SK-N-MC (cell line): ENCODE measurements around the gene MBIP.
A peak's percentile ranks its signal among the peaks of the same experiment; 100 is the strongest.

Experiments
- DNase-seq: peaks from one replicate; pipeline ENCODE4 v3.0.0-alpha.2; 2011; ENCODE audit warnings: low read depth, low spot score
- H3K27ac ChIP-seq: fragments of 200-600 bp; sonication (generic); 2 replicates; pipeline ENCODE4 v1.5.1; 2016; ENCODE audit warnings: mixed run types
- H3K36me3 ChIP-seq: fragments of 200-600 bp; sonication (generic); 2 replicates; pipeline ENCODE4 v1.6.1; 2017; ENCODE audit warnings: antibody characterized with exemption, low read length, mixed read lengths; ENCODE audit not compliant: insufficient read depth
- H3K4me3 ChIP-seq: fragments of 200-600 bp; sonication (generic); 2 replicates; pipeline ENCODE4 v1.5.1; 2016
- H3K9ac ChIP-seq: fragments of 200-600 bp; sonication (generic); 2 replicates; pipeline ENCODE4 v1.8.0; 2017; ENCODE audit warnings: mixed run types, mixed read lengths; ENCODE audit not compliant: insufficient read length
- H3K9me3 ChIP-seq: fragments of 200-600 bp; sonication (generic); 2 replicates; pipeline ENCODE4 v1.6.1; 2017; ENCODE audit warnings: low read depth, mild to moderate bottlenecking, antibody characterized with exemption, low read length, moderate library complexity, mixed read lengths
- EZH2 ChIP-seq: fragments of 200-600 bp; sonication (generic); IDR thresholded peaks from one replicate; pipeline ENCODE4 v1.6.1; 2017; ENCODE audit warnings: antibody characterized with exemption
- FOXP2 ChIP-seq: optimal IDR thresholded peaks from 2 replicates; pipeline ENCODE3; 2011; ENCODE audit warnings: mild to moderate bottlenecking, moderate library complexity; ENCODE audit not compliant: insufficient read depth; ENCODE audit errors: extremely low read length, control extremely low read depth
- POLR2AphosphoS5 ChIP-seq: IDR thresholded peaks from 2 replicates; pipeline ENCODE4 v1.6.1; 2012; ENCODE audit warnings: mild to moderate bottlenecking, low read depth, low read length, borderline replicate concordance

The MBIP gene

GRCh38 chr14:36260970-36261640 lies 59.3 kb downstream of the MBIP start:
- Histone ChIP-seq H3K4me3 (no peak overlapping the region), H3K9me3 (no peaks in the 10 kb centered on the region), H3K9ac (no peak overlapping the region), H3K36me3 (no peaks in the 10 kb centered on the region), H3K27ac (no peak overlapping the region)
- no peak for TF ChIP-seq POLR2AphosphoS5
- no peak for TF ChIP-seq FOXP2
- no peak for TF ChIP-seq EZH2
- no peak for DNase-seq

DNA sequence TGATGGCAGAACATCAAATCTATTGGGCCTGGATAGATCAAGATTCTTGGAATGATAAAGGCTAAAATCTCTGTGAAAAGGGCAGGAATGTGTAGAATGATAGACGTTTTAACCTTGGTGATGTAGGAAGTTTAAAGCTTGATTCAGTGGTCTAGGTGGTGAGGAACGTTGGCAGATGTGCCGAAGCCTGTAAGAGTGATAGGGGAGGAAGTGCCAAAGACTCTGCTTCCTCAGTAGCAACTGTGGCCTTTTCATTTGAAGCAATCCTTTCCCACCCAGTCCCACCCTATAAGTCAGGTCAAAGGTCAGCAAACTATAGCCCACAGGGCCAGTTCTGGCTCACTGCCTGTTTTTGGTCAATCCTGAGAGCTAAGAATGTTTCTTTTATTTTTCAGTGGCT lies 62.2 kb downstream of the MBIP start:
- no peak overlapping the region for H3K4me3 ChIP-seq
- H3K9me3 ChIP-seq: no peaks in the 10 kb centered on the region
- DNase-seq: no peak
- no peak overlapping the region for H3K9ac ChIP-seq
- TF ChIP-seq EZH2 (no peak), FOXP2 (no peak), POLR2AphosphoS5 (no peak)
- H3K36me3 ChIP-seq: no peaks in the 10 kb centered on the region
- H3K27ac ChIP-seq: no peak overlapping the region

- Histone ChIP-seq H3K9ac (peak overlapping the region; percentile 57), H3K27ac (0 out of 2 replicates have a peak overlapping the region, but pooled peaks have one; percentile 56), H3K9me3 (no peaks in the 10 kb centered on the region), H3K4me3 (peak overlapping the region; percentile 26; the same call in 1 of the 2 replicates), H3K36me3 (no peaks in the 10 kb centered on the region)
- DNase-seq: no peak
- TF ChIP-seq POLR2AphosphoS5 (no peak), EZH2 (no peak), FOXP2 (no peak)
Observed at GRCh38 chr14:36256126-36256801, 64.2 kb downstream of the MBIP start.

DNA sequence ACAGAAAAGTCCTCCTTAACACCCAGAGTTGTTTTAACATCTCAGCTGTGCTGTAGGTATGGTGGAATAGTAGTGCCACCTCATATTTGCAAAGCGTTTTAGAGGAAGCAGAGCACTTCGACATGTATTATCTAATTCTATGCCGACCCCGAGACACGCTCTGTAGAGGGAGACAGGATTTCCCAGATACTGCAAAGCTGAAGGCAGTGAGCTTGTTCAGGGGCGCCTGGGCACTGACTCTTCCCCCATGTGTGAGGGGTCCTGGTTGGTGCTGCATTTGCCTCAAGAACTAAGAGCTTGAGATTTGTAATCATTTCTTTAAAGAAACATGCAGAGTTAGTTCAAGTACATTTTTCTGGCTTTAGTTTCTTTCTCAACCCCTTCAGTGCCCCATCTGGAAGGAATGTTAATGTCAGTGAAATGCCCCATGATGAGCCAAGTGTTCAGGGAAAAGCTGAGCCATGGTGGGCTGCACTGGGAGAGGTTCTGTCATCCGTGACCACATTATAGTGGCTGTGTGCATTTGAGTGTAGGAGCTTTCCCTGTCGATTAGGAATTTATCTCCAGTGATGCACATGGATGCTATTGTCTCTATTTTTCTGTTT lies 66.3 kb downstream of the MBIP start:
- no peak for DNase-seq
- Histone ChIP-seq H3K9me3 (no peaks in the 10 kb centered on the region), H3K27ac (no peak overlapping the region), H3K36me3 (no peaks in the 10 kb centered on the region), H3K4me3 (no peak overlapping the region), H3K9ac (no peak overlapping the region)
- TF ChIP-seq FOXP2 (no peak), EZH2 (no peak), POLR2AphosphoS5 (no peak)
